Astrocyte (in vitro differentiated cells and primary cell): ENCODE results near the gene HSFY1. TPM values are rescaled to one million over a fixed set of nuclear protein-coding genes. Genes with fewer than 3 reads are reported as not detected.

Experiments used
- total RNA-seq: library from RNA; stranded (reverse); gene quantifications from 2 replicates; pipeline ENCODE4 v1.2.1, GENCODE V29; 2021

The HSFY1 gene
- total RNA-seq, 1 donor from 2014 or later, result not detected

Other genes with a start within 250 kb of the HSFY1 start
- not detected in 2 replicates for gene HSFY2, start 227.0 kb downstream of the HSFY1 start, total RNA-seq